Measurements from ENCODE around the gene SLC9A3.

SLC9A3 gene

GRCh38 chr5:502325-503079 lies 21.7 kb downstream of the SLC9A3 start:
- peak; percentile 61 for FAIRE-seq
- DNase-seq (ENCODE audit: insufficient read length, low spot score), result no peak
- TF ChIP-seq POU2F2 (IDR thresholded peaks at IDR 0.05; ENCODE audit: low read depth, low read length), result no peak
- TF ChIP-seq POLR2A (IDR thresholded peaks at IDR 0.05; ENCODE audit: low read depth, low read length), result no peak
- TF ChIP-seq PAX5 (IDR thresholded peaks at IDR 0.05; ENCODE audit: insufficient read depth, low read length, severe bottlenecking), result no peak
- TF ChIP-seq POLR2AphosphoS5 (IDR thresholded peaks at IDR 0.05; ENCODE audit: low read depth, low read length), result no peak
- TF ChIP-seq SPI1 (IDR thresholded peaks at IDR 0.05; ENCODE audit: low read depth, low read length), result no peak
- no peak for TF ChIP-seq TAF1 (IDR thresholded peaks at IDR 0.05; ENCODE audit: low read depth, low read length)

- no peak for TF ChIP-seq SPI1 (IDR thresholded peaks at IDR 0.05; ENCODE audit: low read depth, low read length)
- no peak for TF ChIP-seq POU2F2 (IDR thresholded peaks at IDR 0.05; ENCODE audit: low read depth, low read length)
- TF ChIP-seq POLR2A (IDR thresholded peaks at IDR 0.05; ENCODE audit: low read depth, low read length), result no peak
- TF ChIP-seq POLR2AphosphoS5 (IDR thresholded peaks at IDR 0.05; ENCODE audit: low read depth, low read length), result no peak
- no peak for TF ChIP-seq PAX5 (IDR thresholded peaks at IDR 0.05; ENCODE audit: insufficient read depth, low read length, severe bottlenecking)
- no peak for TF ChIP-seq TAF1 (IDR thresholded peaks at IDR 0.05; ENCODE audit: low read depth, low read length)
- DNase-seq (ENCODE audit: insufficient read length, low spot score) (no peak), FAIRE-seq (no peak)
Observed at GRCh38 chr5:501831-502184, 22.4 kb downstream of the SLC9A3 start.

DNA sequence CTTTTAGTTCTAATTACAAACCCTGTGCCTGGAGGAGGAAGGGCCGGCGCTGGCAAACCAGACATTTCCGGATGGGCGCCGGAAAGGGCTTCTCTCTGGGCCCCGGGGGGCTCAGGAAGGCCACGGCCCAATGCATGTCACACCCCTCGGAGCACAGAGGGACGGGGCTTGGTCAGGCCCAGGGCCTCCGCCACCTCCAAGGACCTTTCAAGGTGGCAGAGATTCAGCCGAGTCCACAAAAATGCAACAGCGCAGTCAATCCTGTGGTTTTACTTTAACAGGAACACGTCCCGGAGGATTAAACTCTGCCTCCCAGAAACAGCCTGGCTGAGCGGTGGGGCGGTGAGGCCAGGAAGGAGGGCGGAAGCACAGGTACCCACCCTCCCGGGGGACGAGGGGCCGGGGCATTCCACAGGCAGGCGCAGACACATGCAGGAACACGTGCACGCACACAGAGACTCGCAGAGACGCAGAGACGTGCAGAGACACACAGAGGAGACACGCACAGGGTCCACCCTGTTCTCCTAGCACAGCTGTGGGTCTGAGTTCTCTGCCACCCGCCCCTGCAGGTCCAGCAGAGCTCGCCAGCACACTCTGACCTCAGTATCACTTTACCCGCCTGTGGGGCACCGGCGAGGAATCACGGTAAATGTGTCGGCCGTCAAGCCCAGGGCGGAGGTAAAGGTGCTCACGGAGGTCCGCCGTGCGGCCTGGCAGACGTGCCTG lies 23.0 kb downstream of the SLC9A3 start:
- no peak for DNase-seq (ENCODE audit: insufficient read length, low spot score)
- TF ChIP-seq PAX5 (IDR thresholded peaks at IDR 0.05; ENCODE audit: insufficient read depth, low read length, severe bottlenecking) (no peak), TAF1 (IDR thresholded peaks at IDR 0.05; ENCODE audit: low read depth, low read length) (no peak), SPI1 (IDR thresholded peaks at IDR 0.05; ENCODE audit: low read depth, low read length) (no peak), POU2F2 (IDR thresholded peaks at IDR 0.05; ENCODE audit: low read depth, low read length) (no peak), POLR2A (IDR thresholded peaks at IDR 0.05; ENCODE audit: low read depth, low read length) (no peak), POLR2AphosphoS5 (IDR thresholded peaks at IDR 0.05; ENCODE audit: low read depth, low read length) (no peak)
- FAIRE-seq, result no peak

GRCh38 chr5:500491-500890 lies 23.8 kb downstream of the SLC9A3 start:
- DNase-seq (ENCODE audit: insufficient read length, low spot score) (no peak), FAIRE-seq (no peak)
- TF ChIP-seq POLR2A (IDR thresholded peaks at IDR 0.05; ENCODE audit: low read depth, low read length) (no peak), TAF1 (IDR thresholded peaks at IDR 0.05; ENCODE audit: low read depth, low read length) (no peak), POU2F2 (IDR thresholded peaks at IDR 0.05; ENCODE audit: low read depth, low read length) (no peak), POLR2AphosphoS5 (IDR thresholded peaks at IDR 0.05; ENCODE audit: low read depth, low read length) (no peak)

DNA sequence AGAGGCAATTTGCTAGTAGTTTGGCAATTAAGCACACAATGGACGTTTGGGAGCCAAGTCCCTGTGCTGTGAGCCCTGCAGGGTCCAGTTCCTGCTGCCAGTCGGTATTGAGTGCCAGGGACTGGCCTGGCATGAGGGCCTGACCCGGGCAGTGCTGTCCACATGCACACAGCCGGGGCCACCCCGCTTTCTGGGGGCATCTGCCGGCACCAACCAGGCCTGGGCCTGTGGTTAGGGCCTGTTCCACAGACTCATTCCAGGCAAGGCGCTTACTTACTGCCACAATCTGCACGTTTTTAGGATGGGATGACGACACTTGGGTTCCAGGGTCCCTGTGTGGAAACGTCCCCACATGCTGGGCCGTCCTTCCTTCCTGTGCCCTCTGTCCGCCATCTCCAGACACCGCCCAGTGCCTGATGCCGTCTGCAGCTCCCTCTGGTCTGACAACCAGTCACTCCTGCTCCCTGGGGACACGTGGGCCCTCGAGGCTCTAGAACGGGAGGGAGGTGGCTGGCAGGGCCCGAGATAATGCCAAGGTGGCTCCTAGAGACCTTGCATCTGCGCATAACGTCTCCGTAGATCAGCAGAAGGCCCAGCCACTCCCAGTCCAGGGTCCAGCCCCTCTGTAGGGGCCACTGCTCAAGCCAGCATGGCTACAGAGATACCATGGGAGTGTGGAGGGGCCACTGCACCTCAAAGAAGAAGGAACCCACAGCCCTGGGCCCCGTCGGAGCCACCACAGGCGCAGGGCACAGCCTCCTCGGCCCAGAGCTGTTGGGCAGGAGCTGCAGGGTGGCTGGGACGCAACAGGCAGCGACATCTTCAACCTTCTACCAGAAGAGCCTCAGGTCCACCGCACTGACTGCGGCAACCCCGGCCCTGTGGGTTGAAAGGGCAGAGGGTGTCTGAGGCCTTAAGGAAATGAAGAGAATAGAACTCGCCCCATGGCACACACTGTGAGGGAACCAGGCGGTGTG lies 24.7 kb downstream of the SLC9A3 start:
- TF ChIP-seq SPI1 (IDR thresholded peaks at IDR 0.05; ENCODE audit: low read depth, low read length), result no peak
- TF ChIP-seq POU2F2 (IDR thresholded peaks at IDR 0.05; ENCODE audit: low read depth, low read length), result no peak
- TF ChIP-seq TAF1 (IDR thresholded peaks at IDR 0.05; ENCODE audit: low read depth, low read length), result no peak
- no peak for TF ChIP-seq POLR2A (IDR thresholded peaks at IDR 0.05; ENCODE audit: low read depth, low read length)
- no peak for TF ChIP-seq PAX5 (IDR thresholded peaks at IDR 0.05; ENCODE audit: insufficient read depth, low read length, severe bottlenecking)
- TF ChIP-seq POLR2AphosphoS5 (IDR thresholded peaks at IDR 0.05; ENCODE audit: low read depth, low read length), result no peak
- DNase-seq (ENCODE audit: insufficient read length, low spot score) (no peak), FAIRE-seq (no peak)

- DNase-seq (ENCODE audit: insufficient read length, low spot score), result no peak
- no peak for FAIRE-seq
- TF ChIP-seq POU2F2 (IDR thresholded peaks at IDR 0.05; ENCODE audit: low read depth, low read length), result no peak
- no peak for TF ChIP-seq POLR2AphosphoS5 (IDR thresholded peaks at IDR 0.05; ENCODE audit: low read depth, low read length)
- TF ChIP-seq TAF1 (IDR thresholded peaks at IDR 0.05; ENCODE audit: low read depth, low read length), result no peak
- TF ChIP-seq POLR2A (IDR thresholded peaks at IDR 0.05; ENCODE audit: low read depth, low read length), result no peak
- no peak for TF ChIP-seq PAX5 (IDR thresholded peaks at IDR 0.05; ENCODE audit: insufficient read depth, low read length, severe bottlenecking)
- TF ChIP-seq SPI1 (IDR thresholded peaks at IDR 0.05; ENCODE audit: low read depth, low read length), result no peak
Observed at GRCh38 chr5:497871-498509, 26.3 kb downstream of the SLC9A3 start.

DNA sequence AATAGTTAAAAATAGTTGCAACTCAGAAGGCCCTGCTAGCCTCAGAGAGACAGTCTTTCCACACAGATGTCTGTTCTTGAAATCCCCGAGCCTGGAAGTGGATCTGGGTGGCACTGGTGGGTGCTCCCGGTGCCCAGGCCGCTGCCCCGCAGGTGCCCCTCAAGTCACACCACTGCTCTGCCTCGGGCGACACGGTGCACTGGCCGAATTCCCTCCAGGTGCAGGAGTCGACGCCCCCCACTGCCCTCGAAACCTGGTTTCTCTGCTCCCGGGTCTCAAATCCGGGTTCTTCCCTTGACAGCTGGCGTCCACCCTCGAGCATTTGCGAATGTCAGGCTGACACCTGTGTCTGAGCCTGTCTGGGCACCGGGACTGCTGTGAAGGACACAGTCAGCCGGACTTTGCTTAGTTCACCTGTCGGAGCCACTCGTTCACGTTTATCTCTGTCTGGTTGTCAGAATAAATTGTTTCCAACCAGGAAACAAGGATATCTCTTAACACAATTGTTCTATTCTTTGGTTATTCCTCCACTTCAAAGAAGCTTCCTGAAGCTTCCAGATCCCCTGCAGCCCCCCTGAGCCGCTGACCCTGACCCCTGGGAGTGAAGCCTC lies 27.1 kb downstream of the SLC9A3 start:
- DNase-seq (ENCODE audit: insufficient read length, low spot score) (no peak), FAIRE-seq (no peak)
- no peak for TF ChIP-seq PAX5 (IDR thresholded peaks at IDR 0.05; ENCODE audit: insufficient read depth, low read length, severe bottlenecking)
- no peak for TF ChIP-seq POLR2A (IDR thresholded peaks at IDR 0.05; ENCODE audit: low read depth, low read length)
- no peak for TF ChIP-seq SPI1 (IDR thresholded peaks at IDR 0.05; ENCODE audit: low read depth, low read length)
- TF ChIP-seq TAF1 (IDR thresholded peaks at IDR 0.05; ENCODE audit: low read depth, low read length), result no peak
- no peak for TF ChIP-seq POLR2AphosphoS5 (IDR thresholded peaks at IDR 0.05; ENCODE audit: low read depth, low read length)
- no peak for TF ChIP-seq POU2F2 (IDR thresholded peaks at IDR 0.05; ENCODE audit: low read depth, low read length)

GRCh38 chr5:496028-496427 lies 28.2 kb downstream of the SLC9A3 start:
- FAIRE-seq, result no peak
- no peak for TF ChIP-seq POLR2AphosphoS5 (IDR thresholded peaks at IDR 0.05; ENCODE audit: low read depth, low read length)
- no peak for TF ChIP-seq SPI1 (IDR thresholded peaks at IDR 0.05; ENCODE audit: low read depth, low read length)
- no peak for TF ChIP-seq POU2F2 (IDR thresholded peaks at IDR 0.05; ENCODE audit: low read depth, low read length)
- TF ChIP-seq TAF1 (IDR thresholded peaks at IDR 0.05; ENCODE audit: low read depth, low read length), result no peak
- TF ChIP-seq PAX5 (IDR thresholded peaks at IDR 0.05; ENCODE audit: insufficient read depth, low read length, severe bottlenecking), result no peak
- no peak for TF ChIP-seq POLR2A (IDR thresholded peaks at IDR 0.05; ENCODE audit: low read depth, low read length)
- no peak for DNase-seq (ENCODE audit: insufficient read length, low spot score)
